ENCODE data around the gene IFNL1.

The IFNL1 gene

DNA sequence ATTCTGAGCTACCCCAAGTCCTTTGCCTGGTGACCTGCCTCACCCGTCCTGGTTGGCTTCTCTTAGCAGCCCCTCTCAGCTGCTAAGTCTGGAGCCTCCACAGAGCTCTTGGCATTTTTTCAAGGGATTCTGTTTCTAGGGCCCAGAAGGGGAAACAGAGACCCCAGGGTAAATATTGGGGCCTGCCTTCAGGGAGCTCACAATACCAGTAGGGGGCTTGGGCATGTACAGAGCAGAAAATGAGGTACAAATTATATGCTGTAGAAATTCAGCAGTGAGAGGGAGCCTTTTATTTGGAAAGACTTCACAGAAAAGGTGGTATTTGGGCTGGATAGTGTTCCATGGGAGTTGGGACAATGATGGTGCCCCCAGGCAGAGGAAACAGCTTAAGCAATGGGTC is 49.7 kb downstream of the IFNL1 start:
- H3K27me3 Mint-ChIP-seq = no peaks in the 10 kb centered on the region
- H3K27ac Mint-ChIP-seq = no peak overlapping the region
- ATAC-seq (no peak), DNase-seq (no peak)
- no peak overlapping the region for H3K4me3 Mint-ChIP-seq
- H3K9me3 Mint-ChIP-seq = no peaks in the 10 kb centered on the region
- peaks cover 64% of the 10 kb centered on the region for H3K4me1 Mint-ChIP-seq
- H3K36me3 Mint-ChIP-seq (ENCODE audit: low read depth) = peaks cover 21% of the 10 kb centered on the region

DNA sequence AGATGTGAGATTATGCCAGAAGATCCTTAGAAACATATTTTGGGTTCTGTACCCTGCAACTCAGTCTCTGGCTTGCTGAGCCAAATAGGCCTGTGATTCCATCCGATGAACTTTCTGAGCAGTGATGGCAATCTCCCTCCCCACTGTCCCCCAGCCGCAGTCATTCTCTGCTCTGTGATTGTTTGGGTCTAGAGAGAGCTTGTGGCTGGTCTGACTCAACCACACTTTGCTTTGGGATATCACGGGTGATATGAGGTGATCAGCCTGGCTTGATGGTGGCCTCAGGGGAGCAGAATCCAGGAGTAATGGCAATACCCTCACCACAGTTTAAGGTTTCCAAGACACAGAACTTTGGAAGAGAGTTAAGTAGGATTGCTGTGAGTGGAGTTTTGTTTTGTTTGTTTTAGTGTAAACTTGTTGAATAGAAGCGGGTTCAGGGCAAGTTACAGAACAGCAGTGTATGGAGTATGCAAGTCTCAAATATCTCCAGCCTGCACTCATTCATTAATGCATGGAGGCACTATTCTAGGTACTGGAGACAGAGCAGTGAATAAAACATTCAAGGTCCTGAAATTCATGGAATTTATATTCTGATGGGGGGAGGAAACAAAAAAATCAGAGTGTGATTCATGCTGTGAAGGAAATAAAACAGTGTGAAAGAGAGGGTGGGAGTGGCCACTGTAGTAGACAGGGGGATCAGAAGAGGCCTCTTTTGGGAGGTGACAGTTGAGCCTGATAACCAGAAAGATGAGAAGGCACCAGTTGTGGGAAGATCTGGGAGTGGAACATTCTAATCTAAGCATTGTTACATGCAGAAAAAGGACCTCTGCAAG is 51.3 kb downstream of the IFNL1 start:
- Mint-ChIP-seq H3K4me1 (peaks cover 75% of the 10 kb centered on the region), H3K36me3 (ENCODE audit: low read depth) (peaks cover 29% of the 10 kb centered on the region), H3K27me3 (no peaks in the 10 kb centered on the region), H3K27ac (peak overlapping the region; percentile 28), H3K9me3 (no peaks in the 10 kb centered on the region), H3K4me3 (no peak overlapping the region)
- DNase-seq = no peak
- peak; percentile 48 for ATAC-seq

Data from activated naive CD8-positive, alpha-beta T cell treated with anti-CD3 and anti-CD28 coated beads, Interleukin-2, amount 50 U/mL, for 24 hours (primary cell).